GM19438 (cell line): ENCODE measurements around the gene KRTAP1-4.
"Not testable (repeated sequence)": the region's sequence is repeated elsewhere in the genome, so short reads cannot be mapped to it uniquely, and the experiment has no call there.

Source experiments
- ATAC-seq: cut with Tn5 transposase; IDR thresholded peaks from one replicate; pipeline ENCODE4 v1.9.1; 2021; ENCODE audit warnings: low read depth; ENCODE audit not compliant: unreplicated experiment

KRTAP1-4 gene

GRCh38 chr17:41049110-41049509 lies 19.1 kb upstream of the KRTAP1-4 start:
- no peak for ATAC-seq

DNA sequence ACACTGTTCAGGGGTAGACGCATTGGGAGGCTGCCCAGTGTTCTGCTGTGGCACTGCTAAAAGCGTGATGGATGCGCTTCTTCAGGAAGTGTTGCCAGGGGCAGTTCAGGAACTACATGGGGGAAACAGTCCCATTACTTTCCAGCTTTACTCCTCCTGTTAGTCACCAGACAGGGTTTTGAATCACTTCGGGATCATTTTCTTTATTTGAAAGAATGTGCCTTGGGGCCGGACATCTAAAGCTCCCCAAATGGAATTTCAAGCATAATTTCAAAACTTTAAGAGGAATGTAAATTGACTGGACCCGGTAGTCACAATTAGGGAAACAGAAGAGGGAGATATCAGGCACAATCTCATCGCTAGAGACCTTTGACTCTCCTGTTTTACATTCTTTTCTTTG lies 18.4 kb upstream of the KRTAP1-4 start:
- ATAC-seq: no peak

DNA sequence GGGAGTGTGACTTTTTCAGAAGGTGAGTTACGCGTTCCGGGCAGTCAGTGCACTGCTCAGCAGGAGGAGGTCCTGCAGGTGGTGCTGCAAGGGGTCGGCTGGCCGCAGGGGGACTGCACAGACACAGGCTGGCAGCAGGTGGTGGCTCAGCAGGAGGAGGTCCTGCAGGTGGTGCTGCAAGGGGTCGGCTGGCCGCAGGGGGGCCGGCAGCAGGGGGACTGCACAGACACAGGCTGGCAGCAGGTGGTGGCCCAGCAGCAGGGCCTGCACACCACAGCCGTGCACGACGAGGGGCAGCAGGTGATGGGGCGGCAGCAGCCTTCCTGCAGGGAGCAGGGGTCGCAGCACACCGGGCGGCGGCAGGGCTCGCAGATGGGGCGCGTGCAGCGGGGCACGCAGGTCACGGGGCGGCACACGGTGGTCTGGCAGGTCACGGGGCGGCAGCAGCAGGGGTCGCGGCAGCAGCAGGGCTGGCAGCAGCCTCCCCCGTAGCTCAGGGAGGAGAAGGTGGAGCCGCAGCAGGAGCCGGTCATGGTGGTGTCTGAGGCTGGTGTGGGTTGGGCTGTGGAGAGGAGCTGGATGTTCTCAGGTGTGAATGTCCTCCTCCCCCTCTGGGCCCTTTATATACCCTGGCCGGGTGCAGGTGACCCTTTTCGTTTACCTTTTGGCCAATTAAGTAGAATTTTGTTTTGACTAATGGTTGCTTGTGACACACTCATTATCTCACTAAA lies 16.9 kb upstream of the KRTAP1-4 start, which contains the start of gene KRTAP2-1:
Gene KRTAP2-1, minus strand, starts transcription at position 582 of the 731 bp plus-strand sequence. Its CDS starts 49 bp downstream, at position 533.
- not testable (repeated sequence) for ATAC-seq

DNA sequence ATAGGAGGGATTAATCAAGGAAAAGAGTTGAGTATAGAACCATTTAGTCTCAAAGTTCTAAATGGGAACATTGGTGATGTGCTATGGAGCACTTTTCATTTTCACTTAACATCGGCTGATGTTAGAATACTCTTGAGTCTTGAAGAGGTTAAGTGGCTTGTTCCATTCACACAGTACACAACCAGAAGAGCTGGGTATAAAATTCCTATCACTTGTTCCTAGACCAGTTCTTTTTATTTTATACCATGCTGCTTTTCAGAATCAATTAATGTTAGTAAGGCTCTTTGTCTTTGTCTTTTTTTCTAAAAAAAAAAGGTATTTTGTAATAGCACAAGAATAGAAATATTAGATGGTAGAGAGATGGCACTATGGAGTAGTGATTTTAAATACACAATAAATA lies 13.0 kb upstream of the KRTAP1-4 start:
- ATAC-seq: no peak

DNA sequence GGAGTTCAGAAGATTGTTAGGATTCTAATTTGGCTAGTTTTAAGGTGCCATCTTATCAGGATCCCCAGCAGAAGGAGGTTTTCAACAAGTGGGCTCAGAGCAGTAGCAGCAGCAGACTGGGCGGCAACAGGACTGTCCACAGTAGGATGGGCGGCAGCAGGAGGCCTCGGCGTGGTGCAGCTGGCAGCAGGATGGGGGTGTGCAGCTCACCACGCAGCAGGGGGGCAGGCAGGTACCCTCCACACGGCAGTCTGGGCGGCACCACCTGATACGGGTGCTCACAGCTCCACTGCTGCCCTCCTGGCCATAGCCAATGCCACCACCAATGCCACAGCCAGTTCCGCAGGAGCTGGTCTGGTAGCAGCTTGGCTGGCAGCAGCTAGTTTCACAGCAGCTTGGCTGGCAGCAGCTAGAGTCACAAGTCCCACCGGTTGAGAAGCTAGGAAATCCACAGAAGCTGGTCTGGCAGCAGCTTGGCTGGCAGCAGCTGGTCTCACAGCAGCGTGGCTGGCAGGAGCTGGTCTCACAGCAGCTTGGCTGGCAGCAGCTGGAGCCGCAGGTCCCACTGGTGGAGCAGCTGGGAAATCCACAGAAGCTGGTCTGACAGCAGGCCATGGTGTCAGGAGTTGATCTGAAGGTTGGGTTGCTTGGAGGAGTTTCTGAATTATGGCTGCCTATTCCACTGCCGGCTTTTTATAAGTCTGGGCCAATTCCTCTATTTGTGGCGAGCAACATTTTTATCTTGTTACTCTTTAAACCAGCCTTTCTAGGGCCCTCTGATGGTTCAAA lies 11.0 kb upstream of the KRTAP1-4 start, which contains the start of gene KRTAP1-1:
Gene KRTAP1-1, minus strand, starts transcription at position 668 of the 789 bp plus-strand sequence. Its CDS starts 53 bp downstream, at position 615.
- ATAC-seq: not testable (repeated sequence)

DNA sequence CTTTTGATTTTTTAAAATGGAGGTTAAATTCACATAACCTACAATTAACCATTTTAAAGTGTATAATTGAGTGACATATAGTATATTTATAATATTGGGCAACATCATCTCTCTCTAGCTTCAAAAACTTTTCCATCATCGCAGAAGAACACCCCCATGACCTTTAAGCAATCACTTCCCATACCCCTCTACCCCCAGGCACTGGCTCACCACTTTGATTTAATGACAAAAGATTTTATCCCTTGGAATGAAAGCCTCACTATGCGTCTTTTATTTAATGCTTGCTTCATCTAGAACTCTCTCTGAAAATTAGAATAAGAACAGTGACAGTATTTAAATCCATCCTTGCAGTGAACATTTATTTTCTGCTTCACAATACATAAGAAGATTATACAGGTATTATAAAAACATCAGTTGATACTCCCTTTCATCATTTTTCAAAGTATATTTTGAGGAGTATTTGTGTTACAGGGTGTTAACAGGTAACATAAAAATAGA lies 7.9 kb upstream of the KRTAP1-4 start:
- no peak for ATAC-seq

- not testable (repeated sequence) for ATAC-seq
Observed at GRCh38 chr17:41034346-41034935, 4.4 kb upstream of the KRTAP1-4 start, which contains the start of gene KRTAP1-3. Gene KRTAP1-3, minus strand, starts transcription at chr17:41034874. Its CDS starts 53 bp downstream, at chr17:41034821.

DNA sequence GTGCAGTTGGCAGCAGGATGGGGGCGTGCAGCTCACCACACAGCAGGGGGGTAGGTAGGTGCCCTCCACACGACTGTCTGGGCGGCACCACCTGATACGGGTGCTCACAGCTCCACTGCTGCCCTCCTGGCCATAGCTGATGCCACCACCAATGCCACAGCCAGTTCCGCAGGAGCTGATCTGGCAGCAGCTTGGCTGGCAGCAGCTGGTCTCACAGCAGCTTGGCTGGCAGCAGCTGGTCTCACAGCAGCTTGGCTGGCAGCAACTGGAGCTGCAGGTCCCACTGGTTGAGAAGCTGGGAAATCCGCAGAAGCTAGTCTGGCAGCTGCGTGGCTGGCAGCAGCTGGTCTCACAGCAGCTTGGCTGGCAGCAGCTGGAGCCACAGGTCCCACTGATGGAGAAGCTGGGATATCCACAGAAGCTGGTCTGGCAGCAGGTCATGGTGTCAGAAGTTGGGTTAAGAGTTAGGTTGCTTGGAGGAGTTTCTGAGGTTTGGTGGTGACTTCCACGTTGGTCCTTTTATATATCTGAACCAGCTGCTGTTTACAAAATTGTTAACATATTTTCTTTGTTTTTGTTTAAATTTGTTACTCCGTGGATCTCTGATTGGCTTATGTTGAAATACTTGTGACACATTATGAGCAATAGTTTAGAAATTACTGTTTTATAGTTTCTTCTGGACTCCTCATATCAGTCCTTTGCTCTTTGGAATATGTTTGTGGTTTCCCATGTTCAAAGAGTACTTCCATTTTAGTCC lies 3.1 kb downstream of the KRTAP1-4 start, which contains the start of gene KRTAP1-5:
Gene KRTAP1-5, minus strand, starts transcription at position 494 of the 757 bp plus-strand sequence. Its CDS starts 53 bp downstream, at position 441.
- ATAC-seq: no peak

DNA sequence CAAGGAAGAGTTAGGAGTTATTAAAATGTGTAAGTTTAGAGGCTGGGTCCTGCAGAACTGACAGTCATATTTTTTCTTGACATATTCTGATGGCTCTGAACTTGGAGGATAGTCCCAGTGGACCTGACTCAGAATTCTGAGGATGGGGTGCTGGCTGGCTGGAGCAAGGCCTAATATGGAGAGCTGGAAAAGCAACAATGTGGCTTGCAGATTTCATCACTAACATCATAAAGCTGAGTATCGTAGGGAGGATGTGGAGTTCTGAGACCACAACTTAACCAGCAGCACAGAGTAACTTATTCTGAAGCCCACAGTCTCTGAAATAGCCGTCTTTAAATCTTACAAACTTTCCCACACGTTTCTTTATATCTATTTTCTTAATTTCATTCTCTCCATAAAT lies 5.3 kb downstream of the KRTAP1-4 start:
- ATAC-seq: no peak

GRCh38 chr17:41020336-41020735 lies 9.7 kb downstream of the KRTAP1-4 start:
- no peak for ATAC-seq

GRCh38 chr17:41019415-41019814 lies 10.6 kb downstream of the KRTAP1-4 start:
- ATAC-seq: no peak

- no peak for ATAC-seq
Observed at GRCh38 chr17:41018541-41018940, 11.5 kb downstream of the KRTAP1-4 start.

GRCh38 chr17:41016578-41017215 lies 13.3 kb downstream of the KRTAP1-4 start:
- no peak for ATAC-seq

- ATAC-seq: no peak
Observed at GRCh38 chr17:41015454-41015853, 14.5 kb downstream of the KRTAP1-4 start.

DNA sequence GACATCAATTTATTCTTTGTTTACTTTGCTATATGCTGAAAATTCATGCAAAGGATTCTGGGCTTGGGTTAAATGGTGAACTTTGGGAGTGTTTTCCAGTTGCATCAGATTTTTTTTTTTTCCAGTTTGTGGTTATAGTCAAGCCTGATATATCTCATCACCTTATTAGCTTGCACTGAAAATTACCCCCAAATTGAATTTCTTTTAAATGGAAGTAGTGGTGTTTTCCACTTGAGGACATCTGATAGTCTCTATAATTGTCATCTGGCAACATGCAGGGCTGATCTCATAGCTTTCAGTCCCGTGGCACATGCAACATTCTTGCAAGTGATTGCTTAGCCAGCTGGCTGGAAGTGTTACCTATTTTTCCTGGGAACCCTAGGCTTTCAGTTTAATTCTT lies 16.4 kb downstream of the KRTAP1-4 start:
- no peak for ATAC-seq

DNA sequence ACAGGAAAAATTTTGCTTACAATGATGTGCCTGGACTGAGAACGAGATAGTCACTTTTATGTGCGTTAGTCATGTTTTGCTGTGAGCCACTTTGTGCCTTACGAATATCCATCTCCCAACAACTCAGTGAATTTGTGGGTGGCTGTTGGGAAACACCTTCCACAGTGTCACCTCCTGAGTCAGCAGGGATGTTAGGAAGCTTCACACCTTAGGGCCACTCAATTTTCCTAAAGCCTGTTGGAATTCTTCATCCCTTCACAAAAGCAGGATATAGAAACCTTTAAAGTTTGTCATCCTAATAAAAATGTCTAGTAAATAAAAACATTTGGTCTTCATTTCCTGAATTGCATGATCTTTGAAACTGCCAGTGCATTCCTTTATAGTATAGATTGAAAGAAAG lies 16.8 kb downstream of the KRTAP1-4 start:
- no peak for ATAC-seq

DNA sequence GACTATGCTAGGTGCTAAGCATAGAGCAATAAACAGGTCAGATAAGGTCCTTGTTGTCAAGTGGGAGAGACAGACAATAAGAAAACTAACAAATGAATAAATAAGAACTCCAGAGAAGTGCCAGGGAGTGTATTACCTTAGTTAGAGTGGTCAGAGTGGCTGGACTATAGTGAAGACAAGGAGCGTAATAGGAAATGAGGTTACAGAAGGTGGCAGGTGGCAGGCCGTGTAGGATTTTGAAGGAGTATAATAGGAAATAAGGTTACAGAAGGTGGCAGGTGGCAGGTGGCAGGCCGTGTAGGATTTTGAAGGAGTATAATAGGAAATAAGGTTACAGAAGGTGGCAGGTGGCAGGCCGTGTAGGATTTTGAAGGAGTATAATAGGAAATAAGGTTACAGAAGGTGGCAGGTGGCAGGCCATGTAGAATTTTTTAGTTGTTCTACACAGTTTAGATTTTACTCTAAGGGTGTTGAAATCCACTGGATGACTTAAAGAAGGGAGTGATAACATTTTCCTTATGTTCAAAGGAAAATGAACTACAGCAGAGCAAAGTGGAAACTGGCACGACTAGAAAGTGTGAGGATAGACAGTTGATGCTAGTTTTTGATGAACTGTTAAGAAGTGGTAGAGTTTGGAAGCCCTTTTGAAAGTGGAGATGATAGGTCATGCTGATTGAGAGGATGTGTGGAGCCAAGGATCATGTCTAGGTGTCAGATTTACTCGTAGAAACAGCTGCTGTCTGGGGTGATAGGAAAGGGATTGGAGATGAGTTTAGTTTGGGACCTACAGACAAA lies 17.5 kb downstream of the KRTAP1-4 start:
- ATAC-seq: no peak

DNA sequence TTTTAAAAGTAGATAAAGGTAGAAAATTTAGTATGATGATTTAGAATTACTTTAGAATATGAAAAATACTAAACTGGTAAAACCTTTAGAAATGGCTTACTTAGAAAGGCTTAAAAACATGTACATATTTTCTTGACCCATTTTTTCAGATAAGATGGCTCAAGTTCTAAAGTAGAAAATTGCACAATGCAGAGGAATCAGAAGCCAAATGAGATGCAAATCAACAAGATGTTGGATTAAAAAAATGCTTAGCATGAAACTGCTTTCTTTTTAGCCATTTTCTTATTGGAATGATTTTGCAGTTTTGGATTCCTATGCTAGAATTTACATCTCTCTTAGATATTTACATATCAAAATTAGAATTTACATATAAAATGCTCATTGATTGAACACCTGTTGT lies 19.6 kb downstream of the KRTAP1-4 start:
- ATAC-seq: no peak

DNA sequence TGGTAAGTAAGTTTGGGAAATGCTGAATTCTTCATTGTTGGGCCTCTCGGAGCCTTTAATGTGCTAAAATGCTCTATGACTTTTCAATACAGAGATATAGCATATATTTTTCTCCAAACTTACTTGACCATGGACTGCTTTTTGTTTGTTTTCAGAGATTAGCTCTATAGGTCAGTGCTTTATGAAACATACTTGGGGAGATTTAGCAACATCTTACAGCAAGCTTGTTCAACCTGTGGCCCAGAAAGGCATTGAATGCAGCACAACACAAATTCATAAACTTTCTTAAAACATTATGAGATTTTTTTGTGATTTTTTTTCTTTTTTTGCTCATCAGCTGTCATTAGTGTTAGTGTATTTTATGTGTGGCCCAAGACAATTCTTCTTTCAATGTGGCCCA lies 20.1 kb downstream of the KRTAP1-4 start:
- ATAC-seq: no peak
